Measurements from ENCODE around the gene PIK3CB.

- TF ChIP-seq CTCF (IDR thresholded peaks at IDR 0.05), result no peak
- TF ChIP-seq POLR2A (IDR thresholded peaks at IDR 0.05), result no peak
- no peak for TF ChIP-seq EP300 (IDR thresholded peaks at IDR 0.05)
Measured at GRCh38 chr3:138842483-138843188, 7.9 kb upstream of the PIK3CB start.
